NCI-H510A treated with DMSO at 0.1 percent for 48 hours (cell line): ENCODE results near the gene SF3B6.
"Not testable (repeated sequence)": the region's sequence is repeated elsewhere in the genome, so short reads cannot be mapped to it uniquely, and the experiment has no call there.

Experiments
- DNase-seq: peaks from one replicate; lab custom pipeline; 2025; lab: John Stamatoyannopoulos, UW

SF3B6 gene

DNA sequence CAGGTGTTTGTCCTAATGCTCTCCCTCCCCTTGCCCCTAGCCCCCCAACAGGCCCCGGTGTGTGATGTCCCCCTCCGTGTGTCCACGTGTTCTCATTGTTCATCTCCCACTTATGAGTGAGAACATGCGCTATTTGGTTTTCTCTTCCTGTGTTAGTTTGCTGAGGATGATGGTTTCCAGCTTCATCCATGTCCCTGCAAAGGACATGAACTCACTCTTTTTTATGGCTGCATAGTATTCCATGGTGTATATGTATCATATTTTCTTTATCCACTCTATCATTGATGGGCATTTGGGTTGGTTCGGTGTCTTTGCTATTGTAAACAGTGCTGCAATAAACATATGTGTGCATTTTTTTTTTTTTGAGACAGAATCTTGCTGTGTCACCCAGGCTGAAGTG lies 17.1 kb upstream of the SF3B6 start:
- not testable (repeated sequence) for DNase-seq

DNA sequence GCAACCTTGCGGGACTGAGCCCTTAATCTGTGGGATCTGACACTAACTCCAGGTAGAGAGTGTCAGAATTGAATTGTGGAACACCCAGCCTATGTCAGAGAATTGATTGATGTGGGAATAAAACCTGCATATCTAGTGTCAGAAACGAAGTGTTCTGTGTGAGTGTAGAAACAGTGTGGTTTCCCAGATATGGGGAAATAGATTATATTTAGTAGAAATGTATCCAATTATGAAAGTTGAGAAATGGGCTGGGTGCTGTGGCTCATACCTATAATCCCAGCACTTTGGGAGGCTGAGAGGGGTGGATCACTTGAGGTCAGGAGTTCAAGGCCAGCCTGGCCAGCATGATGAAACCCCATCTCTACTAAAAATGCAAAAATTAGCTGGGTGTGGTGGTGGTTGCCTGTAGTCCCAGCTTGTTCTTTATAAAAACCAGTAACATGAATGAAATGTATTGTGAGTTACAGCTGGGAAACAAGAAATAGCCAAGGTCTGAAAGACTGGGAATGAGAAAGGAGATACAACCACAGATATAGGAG lies 12.8 kb upstream of the SF3B6 start:
- DNase-seq = no peak

DNA sequence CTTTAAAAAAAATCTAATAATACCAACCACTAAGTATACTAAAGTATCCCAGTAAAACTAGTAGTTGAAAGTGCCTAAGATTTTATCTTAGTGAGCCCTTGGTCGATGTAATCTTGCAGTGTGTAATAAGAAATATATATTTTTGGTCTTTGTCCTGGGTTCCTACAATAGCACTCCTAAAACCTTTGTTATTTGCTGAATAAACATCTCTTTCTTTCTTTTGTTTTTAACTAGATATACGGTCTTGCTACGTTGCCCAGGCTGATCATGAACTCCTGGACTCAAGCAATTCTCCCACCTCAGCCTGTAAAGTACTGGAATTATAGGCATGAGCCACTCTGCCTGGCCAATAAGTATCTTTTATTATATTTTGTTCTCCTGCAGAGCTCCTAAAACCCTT lies 10.9 kb upstream of the SF3B6 start:
- DNase-seq = no peak

DNA sequence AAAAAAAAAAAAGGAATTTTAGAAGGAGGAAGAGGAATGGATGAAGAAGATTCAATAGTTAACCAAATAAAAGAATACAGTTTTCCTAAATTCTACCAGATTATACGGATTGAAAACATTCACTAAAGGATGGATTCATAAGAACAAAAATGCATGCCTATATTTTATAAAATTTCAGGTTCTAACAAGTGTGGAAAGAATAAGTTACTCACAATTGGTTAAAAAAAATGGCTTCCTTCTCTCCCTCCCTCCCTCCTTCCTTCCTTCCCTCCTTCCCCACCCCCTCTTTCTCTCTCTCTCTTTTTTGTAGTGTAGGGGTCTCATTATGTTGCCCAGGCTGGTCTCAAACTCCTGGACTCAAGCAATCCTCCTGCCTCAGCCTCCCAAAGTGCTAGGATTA lies 10.1 kb upstream of the SF3B6 start:
- DNase-seq = no peak

DNA sequence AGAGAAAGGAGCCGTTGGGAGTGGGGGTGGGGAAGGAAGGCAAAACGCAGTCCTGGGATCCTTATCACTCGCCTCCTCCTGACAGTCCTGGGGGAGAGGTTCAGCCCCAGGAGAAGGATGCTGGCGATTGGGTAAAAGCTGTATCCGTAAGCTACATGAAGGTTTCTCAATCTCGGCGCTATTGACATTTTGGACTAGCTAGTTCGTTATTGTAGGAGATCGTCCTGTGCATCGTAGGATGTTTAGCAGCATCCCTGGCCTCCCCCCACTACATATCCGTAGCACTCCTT lies 9.0 kb upstream of the SF3B6 start:
- DNase-seq = no peak

DNA sequence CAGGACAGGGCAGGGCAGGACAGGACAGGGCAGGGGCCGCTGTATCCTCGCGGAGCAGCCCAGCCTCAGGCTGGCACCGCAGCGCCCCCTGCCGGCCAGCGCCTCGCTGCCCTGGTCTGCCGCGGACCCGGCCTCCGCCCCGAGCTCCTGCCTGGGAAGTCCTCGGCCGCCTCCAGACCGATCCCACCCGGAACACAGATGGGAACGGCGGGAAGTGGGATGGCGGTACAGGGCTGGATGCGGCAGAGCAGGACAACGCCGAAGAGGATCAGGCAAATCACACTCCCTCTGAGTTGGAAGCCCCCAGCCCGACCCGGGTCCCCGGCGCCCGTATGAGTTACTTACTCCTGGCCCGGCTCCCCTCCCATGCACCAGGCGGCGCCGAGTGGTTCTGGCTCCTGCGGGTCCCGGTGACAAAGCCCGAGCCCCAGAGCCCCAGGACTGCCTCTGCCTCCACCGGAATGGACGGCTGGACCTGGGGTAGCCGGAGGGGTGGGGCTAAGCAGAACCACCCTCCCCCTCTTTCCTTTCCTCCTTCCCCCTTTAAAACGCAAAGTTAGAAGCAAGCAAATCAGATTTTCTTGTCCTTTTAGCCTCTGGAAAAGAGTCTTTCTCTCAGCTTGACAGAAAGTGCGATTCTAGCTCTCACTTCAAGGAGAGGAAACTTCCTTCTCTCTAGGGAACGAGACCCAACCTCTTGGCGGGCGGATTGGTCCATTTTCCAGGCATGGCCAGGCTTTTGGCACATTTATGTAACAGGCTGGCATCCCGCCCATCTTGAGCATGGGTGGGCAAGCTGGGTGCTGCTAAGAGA lies 8.5 kb upstream of the SF3B6 start, which contains the start of gene TP53I3:
Gene TP53I3 (minus strand): TSS at position 449 of the 814 bp plus-strand sequence. CDS start 508 bp downstream, outside the sequence.
- DNase-seq = peak; percentile 92

DNA sequence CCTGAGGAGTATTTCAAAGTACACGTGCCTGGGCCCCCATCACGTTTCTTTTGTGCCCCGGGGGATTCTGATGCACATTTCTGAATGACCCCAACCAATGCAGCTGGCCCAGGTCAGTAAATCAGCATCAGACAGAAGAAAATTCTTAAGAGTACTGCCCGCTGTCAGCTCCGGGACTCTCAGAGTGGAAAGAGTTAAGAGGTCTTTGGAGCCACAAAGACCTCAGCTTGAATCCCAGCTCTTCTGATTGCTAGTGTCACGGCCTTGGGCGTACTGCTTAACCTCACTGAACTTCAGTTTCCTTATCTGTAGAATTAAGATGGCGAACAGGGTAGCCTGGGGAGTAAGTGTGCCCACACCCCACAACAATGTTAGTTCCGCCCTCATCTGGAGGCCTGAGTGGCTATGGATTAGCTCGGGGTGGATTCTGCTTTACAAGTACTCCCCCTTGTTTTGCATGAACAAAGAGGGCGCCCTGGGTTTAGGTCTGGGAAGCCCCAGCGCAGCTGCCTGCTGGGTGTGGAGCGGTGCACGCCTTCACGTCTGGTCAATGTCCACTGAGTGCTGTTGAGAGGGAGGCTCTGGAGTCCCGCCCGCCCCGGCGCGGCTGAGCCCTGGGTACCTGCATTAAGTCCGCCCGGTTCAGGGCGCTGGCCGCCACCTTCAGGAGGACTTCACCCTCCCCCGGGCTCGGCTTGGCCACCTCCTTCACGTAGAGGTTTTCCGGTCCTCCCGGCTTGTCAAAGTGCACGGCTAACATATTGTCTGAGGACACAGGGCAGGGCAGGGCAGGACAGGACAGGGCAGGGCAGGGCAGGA lies 7.7 kb upstream of the SF3B6 start:
- DNase-seq = peak; percentile 92

DNA sequence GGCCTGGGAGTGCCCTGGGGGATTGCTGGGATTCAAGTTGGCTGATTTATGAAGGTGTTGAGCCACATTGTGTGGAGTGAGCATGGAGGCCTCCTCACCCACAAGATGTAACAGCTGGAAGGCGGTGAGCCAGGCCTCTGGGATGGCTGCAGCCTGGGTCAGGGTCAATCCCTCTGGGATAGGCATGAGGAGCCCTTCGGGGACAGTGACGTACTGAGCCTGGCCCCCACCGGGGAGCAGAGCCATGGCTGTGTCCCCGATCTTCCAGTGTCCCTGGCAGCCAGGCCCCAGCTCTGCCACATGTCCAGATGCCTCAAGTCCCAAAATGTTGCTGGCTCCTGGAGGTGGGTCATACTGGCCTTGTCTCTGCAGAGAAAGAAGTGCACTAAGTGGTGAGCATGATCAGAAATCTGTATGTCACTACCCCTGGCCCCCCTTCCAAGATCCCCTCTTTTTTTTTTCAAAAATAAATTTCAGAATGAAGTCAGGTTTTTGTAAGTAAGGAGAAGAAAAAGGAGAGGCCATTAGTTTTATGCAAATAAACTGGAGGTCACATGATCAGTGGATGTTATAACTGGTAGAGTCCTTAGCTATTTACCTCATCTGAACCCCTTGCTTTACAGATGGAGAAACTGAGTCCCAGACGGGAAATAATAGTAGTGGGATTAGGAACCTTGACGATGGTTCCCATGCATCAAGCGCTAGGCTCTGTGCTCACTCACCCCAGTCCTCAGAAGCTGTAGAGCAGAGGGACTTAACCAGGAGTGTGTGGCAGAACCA lies 6.9 kb upstream of the SF3B6 start:
- DNase-seq = no peak

DNA sequence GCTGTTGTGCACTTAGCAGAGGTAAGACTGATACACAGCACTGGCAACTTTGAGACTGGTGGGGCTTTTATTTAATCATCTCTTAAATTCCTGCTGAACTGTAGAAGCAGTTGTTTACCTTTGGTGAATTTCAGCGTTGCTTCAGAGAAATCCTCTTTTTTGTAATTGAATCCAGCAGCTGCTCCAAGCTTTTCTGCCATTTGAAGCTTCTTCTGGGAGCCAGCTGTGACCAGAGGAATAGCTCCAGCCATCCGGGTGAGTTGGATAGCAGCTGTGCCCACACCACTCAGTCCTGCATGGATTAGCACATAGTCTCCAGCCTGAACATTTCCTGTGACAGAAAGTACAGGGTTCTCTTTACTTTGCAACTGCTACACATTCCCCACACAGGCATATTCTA lies 4.6 kb upstream of the SF3B6 start:
- peak; percentile 61 for DNase-seq

DNA sequence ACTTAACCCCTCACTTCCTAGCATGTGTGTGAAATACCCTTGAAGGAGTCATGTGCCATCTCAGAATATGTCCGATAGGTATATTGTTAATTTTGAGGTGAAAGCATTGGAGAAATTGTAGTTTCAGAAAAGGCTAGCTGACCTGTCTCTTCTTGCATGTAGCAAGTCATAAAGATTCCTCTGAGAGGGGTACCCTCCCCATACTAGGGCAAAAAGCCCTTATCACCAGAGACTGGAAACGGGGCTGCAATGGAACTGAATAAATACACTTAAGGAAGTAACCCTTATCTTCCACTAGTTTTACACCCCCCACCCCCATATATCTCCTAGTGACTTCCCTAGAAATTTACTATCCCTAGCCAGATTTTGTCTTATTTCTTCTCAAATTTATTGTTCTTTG lies 1.8 kb upstream of the SF3B6 start:
- no peak for DNase-seq

DNA sequence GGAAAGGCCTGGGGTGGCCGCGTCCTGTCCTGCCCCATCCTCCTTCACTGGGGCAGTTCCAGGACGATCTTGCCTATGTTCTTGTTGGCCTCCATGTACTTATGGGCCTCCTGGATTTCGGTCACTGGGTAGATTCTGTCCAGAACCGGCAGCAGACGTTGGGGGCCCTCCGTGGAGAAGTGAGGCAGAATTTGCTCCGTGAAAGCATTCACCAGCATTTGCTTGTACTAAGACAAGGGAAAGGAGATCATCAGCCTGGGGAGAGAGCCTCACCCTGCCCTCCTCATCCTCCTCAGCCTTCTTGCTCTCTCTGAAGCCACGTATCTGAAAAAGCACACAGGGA lies 1.4 kb upstream of the SF3B6 start:
- no peak for DNase-seq

DNA sequence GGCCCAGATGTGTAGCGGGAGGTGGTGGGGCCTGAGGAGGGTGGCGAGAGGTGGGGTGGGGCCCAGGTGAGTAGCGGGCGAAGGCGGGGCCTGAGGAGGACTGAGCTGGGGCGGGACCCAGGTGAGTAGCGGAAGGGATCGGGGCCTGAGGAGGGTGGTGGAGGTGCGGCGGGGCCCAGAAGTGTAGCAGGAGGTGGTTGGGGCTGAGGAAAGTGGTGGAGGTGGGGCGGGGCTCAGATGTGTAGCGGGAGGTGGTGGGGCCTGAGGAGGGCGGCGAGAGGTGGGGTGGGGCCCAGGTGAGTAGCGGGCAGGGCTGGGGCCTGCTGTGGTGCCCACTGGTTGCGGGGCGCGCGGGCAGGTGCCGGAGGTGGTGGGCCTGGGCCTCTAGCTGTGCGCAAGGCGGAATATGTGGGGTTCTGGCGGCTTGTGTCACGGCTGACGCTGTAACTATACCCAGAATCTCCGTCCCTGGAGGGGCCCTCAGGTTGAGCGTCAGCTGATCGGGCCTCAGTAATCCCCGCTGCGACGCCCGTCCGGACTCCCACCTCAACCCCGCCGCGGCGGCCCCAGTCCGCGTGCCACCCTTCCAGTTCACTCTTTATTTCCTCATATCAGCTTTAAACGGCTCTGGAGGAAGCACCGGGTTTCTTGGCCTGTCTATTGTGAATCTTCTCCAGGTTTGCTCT lies 866 bp upstream of the SF3B6 start:
- peak; percentile 62 for DNase-seq

DNA sequence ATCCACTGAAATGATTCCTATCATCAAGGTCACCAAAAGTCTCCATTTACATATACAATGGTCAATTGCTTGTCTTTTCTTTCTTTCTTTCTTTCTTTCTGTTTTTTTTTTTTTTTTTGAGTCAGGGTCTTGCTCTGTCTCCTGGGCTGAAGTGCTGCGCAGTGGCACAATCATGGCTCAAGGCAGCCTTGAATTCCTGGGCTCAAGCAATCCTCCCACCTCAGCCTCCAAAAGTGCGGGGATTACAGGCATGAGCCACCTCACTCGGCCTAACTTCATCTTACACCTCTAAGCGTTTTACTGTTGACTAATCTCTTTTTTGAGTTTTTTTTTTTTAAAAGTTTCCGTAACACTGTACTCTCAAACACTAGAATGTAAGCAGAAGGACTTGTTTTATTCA lies 867 bp downstream of the SF3B6 start:
- no peak for DNase-seq

DNA sequence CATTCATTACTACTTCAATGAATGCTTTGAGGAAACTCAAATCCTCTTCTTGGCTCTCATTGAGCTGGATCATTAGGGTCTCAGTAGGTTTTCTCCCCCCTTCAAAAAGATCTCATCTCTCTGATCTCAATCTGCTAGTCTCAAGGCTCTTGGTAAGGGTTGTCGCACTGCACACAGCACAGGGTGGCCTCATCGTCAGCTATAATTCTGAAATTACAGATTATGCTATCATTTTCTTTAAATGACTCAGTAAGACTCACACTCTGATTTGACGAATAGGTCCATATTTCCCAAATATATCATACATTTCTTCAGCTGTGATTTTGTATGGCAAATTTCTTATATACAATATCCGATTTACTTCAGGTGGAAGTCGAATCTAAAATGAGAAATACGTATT lies 2.3 kb downstream of the SF3B6 start:
- DNase-seq = no peak

DNA sequence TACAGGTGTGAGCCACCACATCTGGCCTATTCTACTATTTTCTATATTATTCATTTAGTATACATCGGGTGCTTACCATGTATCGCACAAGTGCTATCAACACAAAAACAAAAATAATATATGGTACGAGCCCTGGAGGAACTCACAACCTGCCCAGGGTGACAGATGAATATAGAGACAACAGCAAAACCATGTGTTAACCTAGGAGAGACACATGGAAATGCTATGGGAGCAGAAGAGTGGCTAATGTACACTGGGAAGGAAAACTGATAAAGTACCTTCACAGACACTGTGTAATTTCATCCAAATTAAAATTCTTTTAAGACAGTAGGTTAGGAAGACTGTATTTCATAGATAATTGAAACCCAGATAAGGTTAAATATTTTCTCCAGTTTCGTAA lies 3.9 kb downstream of the SF3B6 start:
- no peak for DNase-seq

DNA sequence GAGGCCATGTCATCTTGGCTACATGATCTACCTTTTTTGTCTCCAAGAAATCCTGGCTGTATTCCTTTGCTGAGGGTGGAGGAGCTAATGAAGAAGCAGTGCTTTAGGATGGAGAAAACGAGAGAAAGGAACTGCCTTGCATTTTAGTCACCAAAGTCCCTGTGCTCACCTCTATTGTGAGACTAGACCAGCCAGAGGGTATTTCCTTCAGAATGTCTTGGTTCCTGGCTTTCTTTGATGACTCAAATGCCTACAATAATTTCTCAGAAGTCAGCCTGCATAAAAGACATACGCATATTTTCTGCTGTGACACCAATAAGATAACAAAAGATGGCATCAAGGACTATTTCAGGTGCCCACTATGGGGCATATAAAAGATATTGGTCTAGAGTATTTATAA lies 10.8 kb downstream of the SF3B6 start:
- DNase-seq = no peak

DNA sequence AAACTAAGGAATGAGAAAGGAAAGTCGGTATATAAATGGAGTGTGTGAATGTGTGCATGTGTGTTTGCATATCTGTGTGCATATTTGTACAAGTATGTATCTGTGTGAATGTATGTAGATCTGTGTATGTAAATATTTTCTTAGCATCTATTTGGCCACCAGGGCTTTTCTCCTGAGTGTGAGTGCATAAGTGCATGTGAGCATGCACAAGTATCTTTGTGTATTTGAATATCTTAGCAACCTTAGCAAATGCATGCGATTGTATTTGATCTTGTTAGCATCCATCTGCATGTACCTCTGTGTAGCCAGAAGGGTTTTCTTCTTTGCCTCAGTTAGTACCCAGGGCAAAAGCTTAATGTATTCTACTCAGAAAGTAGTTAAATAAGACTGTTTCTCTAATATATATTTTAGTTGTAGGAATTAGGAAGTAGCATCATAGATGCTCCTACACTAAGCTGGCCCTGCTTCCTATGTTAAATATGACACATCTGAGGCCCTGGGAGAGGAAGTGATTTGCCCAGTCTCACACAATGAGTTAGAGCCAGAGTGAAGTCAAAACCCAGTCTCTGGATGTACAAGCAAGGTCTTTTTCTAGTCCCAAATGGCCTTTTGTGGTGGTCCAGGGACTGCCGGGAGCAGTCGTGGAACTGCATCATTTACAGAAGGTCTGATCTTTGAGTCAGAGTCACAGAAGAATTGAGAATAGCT lies 17.4 kb downstream of the SF3B6 start:
- no peak for DNase-seq

DNA sequence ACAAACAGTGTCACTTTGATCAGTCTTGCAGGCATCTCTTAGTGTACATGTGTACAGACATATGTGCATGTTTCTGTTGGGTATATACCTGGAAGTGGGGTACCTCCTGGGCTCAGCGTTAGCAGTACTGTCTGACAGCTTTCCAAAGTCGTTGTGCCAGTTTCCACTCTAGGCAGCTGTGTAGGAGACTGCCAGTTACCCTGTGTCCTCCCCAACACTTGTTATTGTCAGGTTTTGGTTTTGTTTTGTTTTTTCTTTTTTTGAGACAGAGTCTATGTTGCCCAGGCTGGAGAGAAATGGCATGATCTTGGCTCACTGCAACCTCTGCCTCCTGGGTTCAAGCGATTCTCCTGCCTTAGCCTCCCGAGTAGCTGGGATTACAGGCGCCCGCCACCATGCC lies 20.4 kb downstream of the SF3B6 start:
- DNase-seq = no peak

DNA sequence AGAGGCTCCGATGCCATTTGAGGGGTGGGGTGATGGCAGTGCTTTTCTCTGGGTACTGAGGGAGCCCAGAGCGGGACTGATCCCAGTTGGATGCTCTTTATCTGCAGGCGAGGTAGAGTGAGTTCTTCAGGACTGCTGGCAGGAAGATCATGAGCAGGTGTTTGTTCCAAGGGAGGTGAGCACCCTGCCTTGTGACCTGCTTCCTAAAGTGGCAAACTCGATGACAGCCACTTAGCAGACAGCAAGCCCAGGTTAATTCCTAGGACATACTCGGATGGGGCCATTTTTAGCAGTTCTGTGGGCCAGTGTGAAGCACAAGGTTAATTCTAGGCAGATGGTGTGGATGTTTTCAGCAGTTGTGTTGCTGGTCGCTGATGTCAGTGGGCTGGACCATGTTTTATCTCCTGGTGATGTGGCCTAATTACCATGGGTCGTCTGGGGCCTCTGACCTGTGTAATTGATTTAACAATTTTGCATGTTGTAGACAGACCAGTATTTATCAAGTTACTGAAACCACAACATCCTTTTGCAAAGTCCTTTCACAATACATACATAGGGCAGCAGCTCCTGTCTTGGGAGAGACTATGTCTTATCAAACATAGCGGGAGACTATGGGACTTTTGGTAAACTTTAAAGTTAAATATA lies 21.6 kb downstream of the SF3B6 start:
- DNase-seq = no peak

DNA sequence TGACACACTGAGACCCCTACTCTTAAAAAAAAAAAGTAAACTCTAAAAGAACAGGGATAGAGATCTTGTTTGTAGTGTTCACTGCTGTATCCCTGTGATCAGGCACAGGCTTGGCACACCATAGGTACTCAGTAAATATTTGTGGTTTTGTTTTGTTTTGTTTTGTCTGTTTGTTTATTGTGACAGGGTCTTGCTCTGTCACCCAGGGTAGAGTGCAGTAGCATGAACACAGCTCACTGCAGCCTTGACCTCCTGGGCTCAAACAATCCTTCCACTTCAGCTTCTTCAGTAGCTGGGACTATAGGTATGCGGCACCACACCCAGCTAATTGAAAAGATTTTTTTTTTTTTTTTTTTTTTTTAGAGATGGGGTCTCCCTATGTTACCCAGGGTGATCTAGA lies 23.2 kb downstream of the SF3B6 start:
- no peak for DNase-seq

DNA sequence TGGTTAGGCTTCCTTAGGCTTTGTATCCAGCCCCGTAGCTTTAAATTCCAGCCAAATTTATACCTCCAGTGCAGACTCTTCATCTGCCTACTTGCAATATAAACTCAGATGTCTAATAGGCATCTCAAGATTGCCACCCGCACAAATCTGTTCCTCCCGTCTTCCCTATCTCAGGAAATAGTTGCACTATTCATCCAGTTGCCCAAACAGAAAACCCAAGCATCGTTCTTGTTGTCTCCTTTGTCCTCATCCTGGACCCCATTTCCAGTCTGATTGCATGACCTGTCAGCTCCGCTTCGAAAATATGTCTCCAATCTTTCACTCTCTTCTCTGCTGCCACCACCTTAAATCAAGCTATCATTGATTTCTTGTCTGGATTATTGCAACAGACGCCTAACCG lies 24.3 kb downstream of the SF3B6 start:
- DNase-seq = no peak
